H1 (cell line): Measurements from ENCODE around the gene CBX2.

Experiments
- CREB1 ChIP-seq: IDR thresholded peaks from 2 replicates; pipeline ENCODE4 v1.6.1; 2012; ENCODE audit warnings: inconsistent platforms
- EGR1 ChIP-seq: IDR thresholded peaks from 2 replicates; pipeline ENCODE4 v1.6.1; 2011; ENCODE audit warnings: low read depth, low read length, borderline replicate concordance
- EP300 ChIP-seq, 2 experiments: IDR thresholded peaks; 1 replicate in 1 of 2; 2 replicates in 1 of 2; pipeline ENCODE4 v1.6.1; 2011 to 2012; ENCODE audit warnings: low read depth in 2 of 2, low read length in 2 of 2, mild to moderate bottlenecking in 2 of 2, borderline replicate concordance in 1 of 2, inconsistent platforms in 1 of 2, moderate library complexity in 1 of 2
- FOSL1 ChIP-seq: IDR thresholded peaks from 2 replicates; pipeline ENCODE4 v1.6.1; 2011; ENCODE audit warnings: mild to moderate bottlenecking, low read depth, low read length, moderate library complexity; ENCODE audit not compliant: insufficient read depth
- GABPA ChIP-seq: IDR thresholded peaks from 2 replicates; pipeline ENCODE4 v1.6.1; 2011; ENCODE audit warnings: mild to moderate bottlenecking, low read length, moderate library complexity, borderline replicate concordance; ENCODE audit not compliant: insufficient read depth
- HDAC6 ChIP-seq: IDR thresholded peaks from one replicate; pipeline ENCODE4 v1.7.1; 2012; ENCODE audit warnings: low read depth, mild to moderate bottlenecking, inconsistent platforms, low read length, moderate library complexity
- JUND ChIP-seq: IDR thresholded peaks from 2 replicates; pipeline ENCODE4 v1.6.1; 2011; ENCODE audit warnings: mild to moderate bottlenecking, improper control_type of control experiment, low read length
- NANOG ChIP-seq: IDR thresholded peaks from 2 replicates; pipeline ENCODE4 v1.6.1; 2011; ENCODE audit warnings: low read length, low read depth, mild to moderate bottlenecking, inconsistent platforms; ENCODE audit not compliant: insufficient read depth, poor library complexity, severe bottlenecking
- POLR2A ChIP-seq, 2 experiments: IDR thresholded peaks; 1 replicate in 1 of 2; 2 replicates in 1 of 2; pipeline ENCODE4 v1.6.1; 2011; ENCODE audit warnings: low read depth in 2 of 2, low read length in 2 of 2, mild to moderate bottlenecking in 2 of 2; ENCODE audit errors: control extremely low read depth in 1 of 2
- POLR2AphosphoS5 ChIP-seq: IDR thresholded peaks from 2 replicates; pipeline ENCODE4 v1.6.1; 2011; ENCODE audit warnings: low read depth, low read length
- SP1 ChIP-seq: IDR thresholded peaks from 2 replicates; pipeline ENCODE4 v1.6.1; 2011; ENCODE audit warnings: low read depth, low read length
- TEAD4 ChIP-seq: IDR thresholded peaks from 2 replicates; pipeline ENCODE4 v1.6.1; 2012; ENCODE audit warnings: low read depth, low read length, inconsistent platforms, mixed read lengths
- TF ChIP-seq, protein P1 (sequence below), 3 experiments: IDR thresholded peaks; 1 replicate in 2 of 3; 2 replicates in 1 of 3; pipeline versions ENCODE4 v1.5.1 to v1.6.1; 2011; ENCODE audit warnings: low read length in 3 of 3, mild to moderate bottlenecking in 3 of 3, inconsistent platforms in 2 of 3, low read depth in 1 of 3, moderate library complexity in 1 of 3; ENCODE audit not compliant: insufficient read depth in 1 of 3; ENCODE audit errors: control extremely low read depth in 1 of 3

GRCh38 chr17:79781736-79782575 is 4.0 kb downstream of the CBX2 start:
- TF ChIP-seq POLR2AphosphoS5 (no peak; the same call in 1 of the 2 replicates), GABPA (no peak), TEAD4 (no peak), SP1 (no peak), FOSL1 (no peak), EP300 (IDR thresholded peaks at IDR 0.05; ENCODE audit: borderline replicate concordance in 1 of 2, low read depth in 2 of 2, low read length in 2 of 2) (no peak), EGR1 (no peak), POLR2A (IDR thresholded peaks at IDR 0.05; ENCODE audit: control extremely low read depth in 1 of 2, low read depth in 2 of 2, low read length in 2 of 2) (no peak), JUND (no peak), CREB1 (no peak), NANOG (no peak), HDAC6 (no peak)
- TF ChIP-seq, protein P1, sequence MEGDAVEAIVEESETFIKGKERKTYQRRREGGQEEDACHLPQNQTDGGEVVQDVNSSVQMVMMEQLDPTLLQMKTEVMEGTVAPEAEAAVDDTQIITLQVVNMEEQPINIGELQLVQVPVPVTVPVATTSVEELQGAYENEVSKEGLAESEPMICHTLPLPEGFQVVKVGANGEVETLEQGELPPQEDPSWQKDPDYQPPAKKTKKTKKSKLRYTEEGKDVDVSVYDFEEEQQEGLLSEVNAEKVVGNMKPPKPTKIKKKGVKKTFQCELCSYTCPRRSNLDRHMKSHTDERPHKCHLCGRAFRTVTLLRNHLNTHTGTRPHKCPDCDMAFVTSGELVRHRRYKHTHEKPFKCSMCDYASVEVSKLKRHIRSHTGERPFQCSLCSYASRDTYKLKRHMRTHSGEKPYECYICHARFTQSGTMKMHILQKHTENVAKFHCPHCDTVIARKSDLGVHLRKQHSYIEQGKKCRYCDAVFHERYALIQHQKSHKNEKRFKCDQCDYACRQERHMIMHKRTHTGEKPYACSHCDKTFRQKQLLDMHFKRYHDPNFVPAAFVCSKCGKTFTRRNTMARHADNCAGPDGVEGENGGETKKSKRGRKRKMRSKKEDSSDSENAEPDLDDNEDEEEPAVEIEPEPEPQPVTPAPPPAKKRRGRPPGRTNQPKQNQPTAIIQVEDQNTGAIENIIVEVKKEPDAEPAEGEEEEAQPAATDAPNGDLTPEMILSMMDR (IDR thresholded peaks at IDR 0.05; ENCODE audit: control extremely low read depth in 1 of 3, insufficient read depth in 1 of 3, low read depth in 1 of 3, low read length in 3 of 3) = no peak
